ENCODE measurements around the gene PDS5A.
"Not testable (repeated sequence)": the region's sequence is repeated elsewhere in the genome, so short reads cannot be mapped to it uniquely, and the experiment has no call there.

PDS5A gene

GRCh38 chr4:39976141-39976944 is 1.4 kb downstream of the PDS5A start:
- peak; percentile 45 to 80 for DNase-seq (ENCODE audit: low read depth in 1 of 2, low spot score in 1 of 2)
- Histone ChIP-seq H3K4me3 (replicated peaks; ENCODE audit: insufficient read depth, low read length) (peak overlapping the region; percentile 82), H3K27me3 (ENCODE audit: insufficient read depth, poor library complexity, severe bottlenecking) (no peaks in the 10 kb centered on the region), H3K27ac (replicated peaks) (peak overlapping the region; percentile 98)
- TF ChIP-seq GABPA (IDR thresholded peaks at IDR 0.05; ENCODE audit: low read depth), result no peak
- TF ChIP-seq, protein P1, sequence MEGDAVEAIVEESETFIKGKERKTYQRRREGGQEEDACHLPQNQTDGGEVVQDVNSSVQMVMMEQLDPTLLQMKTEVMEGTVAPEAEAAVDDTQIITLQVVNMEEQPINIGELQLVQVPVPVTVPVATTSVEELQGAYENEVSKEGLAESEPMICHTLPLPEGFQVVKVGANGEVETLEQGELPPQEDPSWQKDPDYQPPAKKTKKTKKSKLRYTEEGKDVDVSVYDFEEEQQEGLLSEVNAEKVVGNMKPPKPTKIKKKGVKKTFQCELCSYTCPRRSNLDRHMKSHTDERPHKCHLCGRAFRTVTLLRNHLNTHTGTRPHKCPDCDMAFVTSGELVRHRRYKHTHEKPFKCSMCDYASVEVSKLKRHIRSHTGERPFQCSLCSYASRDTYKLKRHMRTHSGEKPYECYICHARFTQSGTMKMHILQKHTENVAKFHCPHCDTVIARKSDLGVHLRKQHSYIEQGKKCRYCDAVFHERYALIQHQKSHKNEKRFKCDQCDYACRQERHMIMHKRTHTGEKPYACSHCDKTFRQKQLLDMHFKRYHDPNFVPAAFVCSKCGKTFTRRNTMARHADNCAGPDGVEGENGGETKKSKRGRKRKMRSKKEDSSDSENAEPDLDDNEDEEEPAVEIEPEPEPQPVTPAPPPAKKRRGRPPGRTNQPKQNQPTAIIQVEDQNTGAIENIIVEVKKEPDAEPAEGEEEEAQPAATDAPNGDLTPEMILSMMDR (IDR thresholded peaks at IDR 0.05; ENCODE audit: insufficient read depth, low read length), result peak; percentile 70

- H3K4me3 ChIP-seq (replicated peaks; ENCODE audit: insufficient read depth, low read length), result peak overlapping the region; percentile 82
- no peak for DNase-seq (ENCODE audit: low read depth in 1 of 2, low spot score in 1 of 2)
- TF ChIP-seq GABPA (IDR thresholded peaks at IDR 0.05; ENCODE audit: low read depth) (no peak), POLR2AphosphoS5 (IDR thresholded peaks at IDR 0.05; ENCODE audit: low read depth) (no peak), SPI1 (IDR thresholded peaks at IDR 0.05; ENCODE audit: borderline replicate concordance, low read depth) (no peak)
- TF ChIP-seq, protein P2, sequence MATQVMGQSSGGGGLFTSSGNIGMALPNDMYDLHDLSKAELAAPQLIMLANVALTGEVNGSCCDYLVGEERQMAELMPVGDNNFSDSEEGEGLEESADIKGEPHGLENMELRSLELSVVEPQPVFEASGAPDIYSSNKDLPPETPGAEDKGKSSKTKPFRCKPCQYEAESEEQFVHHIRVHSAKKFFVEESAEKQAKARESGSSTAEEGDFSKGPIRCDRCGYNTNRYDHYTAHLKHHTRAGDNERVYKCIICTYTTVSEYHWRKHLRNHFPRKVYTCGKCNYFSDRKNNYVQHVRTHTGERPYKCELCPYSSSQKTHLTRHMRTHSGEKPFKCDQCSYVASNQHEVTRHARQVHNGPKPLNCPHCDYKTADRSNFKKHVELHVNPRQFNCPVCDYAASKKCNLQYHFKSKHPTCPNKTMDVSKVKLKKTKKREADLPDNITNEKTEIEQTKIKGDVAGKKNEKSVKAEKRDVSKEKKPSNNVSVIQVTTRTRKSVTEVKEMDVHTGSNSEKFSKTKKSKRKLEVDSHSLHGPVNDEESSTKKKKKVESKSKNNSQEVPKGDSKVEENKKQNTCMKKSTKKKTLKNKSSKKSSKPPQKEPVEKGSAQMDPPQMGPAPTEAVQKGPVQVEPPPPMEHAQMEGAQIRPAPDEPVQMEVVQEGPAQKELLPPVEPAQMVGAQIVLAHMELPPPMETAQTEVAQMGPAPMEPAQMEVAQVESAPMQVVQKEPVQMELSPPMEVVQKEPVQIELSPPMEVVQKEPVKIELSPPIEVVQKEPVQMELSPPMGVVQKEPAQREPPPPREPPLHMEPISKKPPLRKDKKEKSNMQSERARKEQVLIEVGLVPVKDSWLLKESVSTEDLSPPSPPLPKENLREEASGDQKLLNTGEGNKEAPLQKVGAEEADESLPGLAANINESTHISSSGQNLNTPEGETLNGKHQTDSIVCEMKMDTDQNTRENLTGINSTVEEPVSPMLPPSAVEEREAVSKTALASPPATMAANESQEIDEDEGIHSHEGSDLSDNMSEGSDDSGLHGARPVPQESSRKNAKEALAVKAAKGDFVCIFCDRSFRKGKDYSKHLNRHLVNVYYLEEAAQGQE (IDR thresholded peaks at IDR 0.05; ENCODE audit: insufficient replicate concordance, low read depth), result no peak
- TF ChIP-seq, protein P1 (IDR thresholded peaks at IDR 0.05; ENCODE audit: insufficient read depth, low read length), result no peak
- H3K27me3 ChIP-seq (ENCODE audit: insufficient read depth, poor library complexity, severe bottlenecking), result no peaks in the 10 kb centered on the region
- peak overlapping the region; percentile 98; the same call in 1 of the 2 replicates for H3K27ac ChIP-seq (replicated peaks)
Measured at GRCh38 chr4:39975488-39976089, 2.1 kb downstream of the PDS5A start.

- H3K27ac ChIP-seq (replicated peaks); DNase-seq (ENCODE audit: low read depth in 1 of 2, low spot score in 1 of 2); H3K27me3 ChIP-seq (ENCODE audit: insufficient read depth, poor library complexity, severe bottlenecking); H3K4me3 ChIP-seq (replicated peaks; ENCODE audit: insufficient read depth, low read length): not testable (repeated sequence)
Measured at GRCh38 chr4:39973052-39973451, 4.7 kb downstream of the PDS5A start.

DNA sequence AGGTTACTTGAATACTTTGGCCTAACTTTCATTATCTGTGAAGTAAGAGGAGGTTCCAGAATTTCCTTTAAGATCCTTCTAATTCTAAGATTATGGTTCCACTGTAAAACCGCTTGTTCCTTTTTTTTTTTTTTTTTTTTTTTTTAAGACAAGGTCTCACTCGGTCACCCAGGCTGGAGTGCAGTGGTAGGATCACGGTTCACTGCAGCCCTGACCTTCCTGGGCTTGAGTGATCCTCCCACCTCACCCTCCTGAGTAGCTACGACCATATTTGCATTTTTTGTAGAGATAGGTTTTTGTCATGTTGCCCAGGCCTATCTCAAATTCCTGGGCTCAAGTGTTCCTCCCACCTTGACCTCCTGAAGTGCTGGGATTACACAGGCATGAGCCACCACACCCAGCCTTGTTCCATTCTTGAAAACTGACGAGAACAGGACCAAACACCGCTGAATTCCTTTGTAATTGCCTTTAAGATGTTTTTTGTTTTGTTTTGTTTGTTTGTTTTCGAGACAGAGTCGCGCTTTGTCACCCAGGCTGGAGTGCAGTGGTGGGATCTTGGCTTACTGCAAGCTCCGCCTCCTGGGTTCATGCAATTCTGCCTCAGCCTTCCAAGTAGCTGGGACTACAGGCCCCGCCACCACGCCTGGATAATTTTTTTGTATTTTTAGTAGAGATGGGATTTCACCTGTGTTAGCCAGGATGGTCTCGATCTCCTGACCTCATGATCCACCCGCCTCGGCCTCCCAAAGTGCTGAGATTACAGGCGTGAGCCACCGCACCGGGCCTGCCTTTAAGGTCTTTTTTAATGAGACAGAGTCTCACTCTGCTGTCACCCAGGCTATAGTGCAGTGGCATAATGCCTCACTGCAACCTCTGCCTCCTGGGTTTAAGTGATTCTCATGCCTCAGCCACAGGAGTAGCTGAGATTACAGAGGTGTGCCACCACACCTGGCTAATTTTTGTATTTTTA is 6.8 kb downstream of the PDS5A start:
- H3K27me3 ChIP-seq (ENCODE audit: insufficient read depth, poor library complexity, severe bottlenecking), result no peaks in the 10 kb centered on the region
- peak overlapping the region; percentile 35; the same call in 1 of the 2 replicates for H3K27ac ChIP-seq (replicated peaks)
- peak in 1 of 2 experiments; percentile 30 for DNase-seq (ENCODE audit: low read depth in 1 of 2, low spot score in 1 of 2)
- no peak overlapping the region for H3K4me3 ChIP-seq (replicated peaks; ENCODE audit: insufficient read depth, low read length)
- no peak for TF ChIP-seq SPI1 (IDR thresholded peaks at IDR 0.05; ENCODE audit: borderline replicate concordance, low read depth)
- TF ChIP-seq GABPA (IDR thresholded peaks at IDR 0.05; ENCODE audit: low read depth), result no peak
- TF ChIP-seq, protein P1 (IDR thresholded peaks at IDR 0.05; ENCODE audit: insufficient read depth, low read length), result no peak
- TF ChIP-seq POLR2AphosphoS5 (IDR thresholded peaks at IDR 0.05; ENCODE audit: low read depth), result no peak
- TF ChIP-seq, protein P2 (IDR thresholded peaks at IDR 0.05; ENCODE audit: insufficient replicate concordance, low read depth), result no peak

Measured in HL-60 (cell line).